GM12891 (cell line): Measurements from ENCODE around the gene LILRB5.
"Not testable (repeated sequence)": the region's sequence is repeated elsewhere in the genome, so short reads cannot be mapped to it uniquely, and the experiment has no call there.

Experiments used
- POLR2A ChIP-seq: IDR thresholded peaks from 2 replicates; pipeline ENCODE4 v1.6.1; 2011; ENCODE audit warnings: low read depth, low read length, control low read depth
- POLR2AphosphoS5 ChIP-seq: IDR thresholded peaks from 2 replicates; pipeline ENCODE4 v1.6.1; 2011; ENCODE audit warnings: low read depth, low read length, control low read depth

DNA sequence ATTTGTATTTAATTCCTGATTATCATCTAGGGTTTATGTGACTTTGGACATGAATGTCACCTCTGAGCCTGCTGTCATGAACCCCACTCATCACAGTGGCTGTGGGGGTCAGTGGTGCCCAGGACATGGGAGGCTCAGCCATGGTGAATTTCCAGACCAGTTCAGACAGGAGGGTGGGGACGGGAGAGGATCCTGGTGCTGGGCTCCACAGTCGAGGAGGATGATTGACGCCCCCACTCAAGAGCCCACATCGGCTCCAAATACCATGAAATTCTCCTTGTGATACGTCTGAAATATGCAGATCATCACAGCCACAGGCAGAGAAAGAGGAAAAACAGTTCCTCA, 33.2 kb downstream of the LILRB5 start:
- TF ChIP-seq POLR2AphosphoS5, POLR2A: not testable (repeated sequence)
